BE2C (cell line): ENCODE data around the gene GNB1L. TPM values are rescaled to one million over a fixed set of nuclear protein-coding genes. Genes with fewer than 3 reads are reported as not detected.

Experiments used
- DNase-seq: peaks from one replicate; pipeline ENCODE4 v3.0.0-alpha.2; 2020
- H3K27me3 ChIP-seq: fragments of 250-450 bp; sonication (Bioruptor Pico); 2 replicates; pipeline ENCODE4 v1.5.1; 2020; ENCODE audit warnings: mild to moderate bottlenecking
- H3K36me3 ChIP-seq: fragments of 250-450 bp; sonication (Bioruptor Pico); 2 replicates; pipeline ENCODE4 v1.5.1; 2020; ENCODE audit warnings: mild to moderate bottlenecking
- H3K4me1 ChIP-seq: fragments of 250-450 bp; sonication (Bioruptor Pico); 2 replicates; pipeline ENCODE4 v1.5.1; 2020
- H3K4me3 ChIP-seq: 2 replicates; pipeline ENCODE4 v1.5.1; 2011; ENCODE audit warnings: low read depth, low read length
- H3K9me3 ChIP-seq: fragments of 250-450 bp; sonication (Bioruptor Pico); 2 replicates; pipeline ENCODE4 v1.5.1; 2020
- polyA plus RNA-seq: library from polyadenylated mRNA; unstranded; fragments of >200 nt; gene quantifications from one replicate; pipeline ENCODE4 v1.2.1, GENCODE V29; 2012; ENCODE audit warnings: low read depth, missing spikeins; ENCODE audit not compliant: insufficient read length, insufficient read depth
- TF ChIP-seq, protein P1 (sequence below): IDR thresholded peaks from 2 replicates; pipeline ENCODE4 v1.5.1; 2012; ENCODE audit warnings: mild to moderate bottlenecking, low read depth, low read length

Gene GNB1L
- polyA plus RNA-seq: 3.2 TPM

- Histone ChIP-seq H3K9me3 (no peaks in the 10 kb centered on the region), H3K4me1 (peaks cover 4% of the 10 kb centered on the region; the same call in 1 of the 2 replicates), H3K36me3 (peaks cover 24% of the 10 kb centered on the region), H3K27me3 (no peaks in the 10 kb centered on the region), H3K4me3 (peak within 1 kb of the TSS; percentile 97)
- TF ChIP-seq, protein P1, sequence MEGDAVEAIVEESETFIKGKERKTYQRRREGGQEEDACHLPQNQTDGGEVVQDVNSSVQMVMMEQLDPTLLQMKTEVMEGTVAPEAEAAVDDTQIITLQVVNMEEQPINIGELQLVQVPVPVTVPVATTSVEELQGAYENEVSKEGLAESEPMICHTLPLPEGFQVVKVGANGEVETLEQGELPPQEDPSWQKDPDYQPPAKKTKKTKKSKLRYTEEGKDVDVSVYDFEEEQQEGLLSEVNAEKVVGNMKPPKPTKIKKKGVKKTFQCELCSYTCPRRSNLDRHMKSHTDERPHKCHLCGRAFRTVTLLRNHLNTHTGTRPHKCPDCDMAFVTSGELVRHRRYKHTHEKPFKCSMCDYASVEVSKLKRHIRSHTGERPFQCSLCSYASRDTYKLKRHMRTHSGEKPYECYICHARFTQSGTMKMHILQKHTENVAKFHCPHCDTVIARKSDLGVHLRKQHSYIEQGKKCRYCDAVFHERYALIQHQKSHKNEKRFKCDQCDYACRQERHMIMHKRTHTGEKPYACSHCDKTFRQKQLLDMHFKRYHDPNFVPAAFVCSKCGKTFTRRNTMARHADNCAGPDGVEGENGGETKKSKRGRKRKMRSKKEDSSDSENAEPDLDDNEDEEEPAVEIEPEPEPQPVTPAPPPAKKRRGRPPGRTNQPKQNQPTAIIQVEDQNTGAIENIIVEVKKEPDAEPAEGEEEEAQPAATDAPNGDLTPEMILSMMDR: 0 out of 2 replicates have a peak, but pooled peaks have one; percentile 1
- peak; percentile 99 for DNase-seq
Observed at GRCh38 chr22:19854778-19855503, at the start of gene GNB1L, which contains the start of gene RTL10. Gene GNB1L, minus strand, starts transcription at chr22:19854874. Its CDS starts 33,519 bp downstream, at chr22:19821355. Gene RTL10, minus strand, starts transcription at chr22:19854874. Its CDS starts 2,613 bp downstream, at chr22:19852261.

GRCh38 chr22:19904174-19904856 is 49.6 kb upstream of the GNB1L start:
- DNase-seq: no peak
- no peak overlapping the region for H3K4me3 ChIP-seq
- peaks cover 5% of the 10 kb centered on the region; the same call in 1 of the 2 replicates for H3K36me3 ChIP-seq
- TF ChIP-seq, protein P1: no peak
- peaks cover 27% of the 10 kb centered on the region for H3K4me1 ChIP-seq
- no peaks in the 10 kb centered on the region for H3K27me3 ChIP-seq
- no peaks in the 10 kb centered on the region for H3K9me3 ChIP-seq

- peaks cover 27% of the 10 kb centered on the region for H3K4me1 ChIP-seq
- H3K9me3 ChIP-seq: no peaks in the 10 kb centered on the region
- H3K4me3 ChIP-seq: no peak overlapping the region
- H3K36me3 ChIP-seq: peaks cover 4% of the 10 kb centered on the region; the same call in 1 of the 2 replicates
- no peaks in the 10 kb centered on the region for H3K27me3 ChIP-seq
- no peak for DNase-seq
- TF ChIP-seq, protein P1: no peak
Observed at GRCh38 chr22:19903513-19903912, 48.8 kb upstream of the GNB1L start.

- peaks cover 1% of the 10 kb centered on the region; the same call in 1 of the 2 replicates for H3K36me3 ChIP-seq
- TF ChIP-seq, protein P1: no peak
- peaks cover 27% of the 10 kb centered on the region for H3K4me1 ChIP-seq
- no peaks in the 10 kb centered on the region for H3K9me3 ChIP-seq
- DNase-seq: peak; percentile 57
- H3K27me3 ChIP-seq: no peaks in the 10 kb centered on the region
- H3K4me3 ChIP-seq: no peak overlapping the region
Observed at GRCh38 chr22:19903031-19903430, 48.4 kb upstream of the GNB1L start.

- Histone ChIP-seq H3K9me3 (no peaks in the 10 kb centered on the region), H3K27me3 (no peaks in the 10 kb centered on the region), H3K4me1 (peaks cover 27% of the 10 kb centered on the region), H3K36me3 (peaks cover 5% of the 10 kb centered on the region; the same call in 1 of the 2 replicates), H3K4me3 (no peak overlapping the region)
- DNase-seq: no peak
- TF ChIP-seq, protein P1: no peak
Observed at GRCh38 chr22:19902245-19902715, 47.6 kb upstream of the GNB1L start.
